HAP-1 (cell line): ENCODE data around the gene EPB41L4A.
"Not testable (repeated sequence)": the region's sequence is repeated elsewhere in the genome, so short reads cannot be mapped to it uniquely, and the experiment has no call there.

Experiments used
- DNase-seq, 2 experiments: peaks; one replicate each; pipeline ENCODE4 v3.0.0-alpha.2; 2016 to 2020; ENCODE audit warnings: low spot score in 2 of 2
- H3K27me3 ChIP-seq: fragments of 250-450 bp; sonication (Bioruptor Pico); 2 replicates; pipeline ENCODE4 v1.5.1; 2020; ENCODE audit warnings: low read depth, mild to moderate bottlenecking, moderate library complexity
- H3K36me3 ChIP-seq: fragments of 250-450 bp; sonication (Bioruptor Pico); replicated peaks from 2 replicates; pipeline ENCODE4 v1.5.1; 2020; ENCODE audit warnings: mild to moderate bottlenecking
- H3K4me1 ChIP-seq: fragments of 250-450 bp; sonication (Bioruptor Pico); 2 replicates; pipeline ENCODE4 v1.5.1; 2020; ENCODE audit warnings: mild to moderate bottlenecking
- H3K4me3 ChIP-seq: fragments of 250-450 bp; sonication (Bioruptor Pico); 2 replicates; pipeline ENCODE4 v1.5.1; 2020; ENCODE audit warnings: mild to moderate bottlenecking, moderate library complexity
- H3K9me3 ChIP-seq: fragments of 250-450 bp; sonication (Bioruptor Pico); 2 replicates; pipeline ENCODE4 v1.5.1; 2020; ENCODE audit warnings: mild to moderate bottlenecking, moderate library complexity
- in situ Hi-C: fragments of 300-500 bp; cut with MboI; formaldehyde crosslinking; loops from 3 replicates; pipeline ENCODE4 v1.14.3; 2020; ENCODE audit warnings: low sequenced_read_pairs, inconsistent platforms, mixed read lengths

EPB41L4A gene

DNA sequence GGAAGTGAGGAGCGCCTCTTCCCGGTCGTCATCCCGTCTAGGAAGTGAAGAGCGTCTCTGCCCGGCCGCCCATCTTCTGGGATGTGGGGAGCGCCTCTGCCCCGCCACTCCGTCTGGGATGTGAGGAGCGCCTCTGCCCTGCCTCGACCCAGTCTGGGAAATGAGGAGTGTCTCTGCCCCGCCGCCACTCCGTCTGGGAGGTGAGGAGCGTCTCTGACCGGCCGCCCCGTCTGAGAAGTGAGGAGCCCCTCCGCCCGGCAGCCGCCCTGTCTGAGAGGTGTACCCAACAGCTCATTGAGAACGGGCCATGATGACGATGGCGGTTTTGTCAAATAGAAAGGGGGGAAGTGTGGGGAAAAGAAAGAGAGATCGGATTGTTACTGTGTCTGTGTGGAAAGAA, 58.3 kb downstream of the EPB41L4A start:
- H3K4me3 ChIP-seq, H3K4me1 ChIP-seq, H3K27me3 ChIP-seq, H3K36me3 ChIP-seq, DNase-seq, H3K9me3 ChIP-seq, in situ Hi-C loops: not testable (repeated sequence)

DNA sequence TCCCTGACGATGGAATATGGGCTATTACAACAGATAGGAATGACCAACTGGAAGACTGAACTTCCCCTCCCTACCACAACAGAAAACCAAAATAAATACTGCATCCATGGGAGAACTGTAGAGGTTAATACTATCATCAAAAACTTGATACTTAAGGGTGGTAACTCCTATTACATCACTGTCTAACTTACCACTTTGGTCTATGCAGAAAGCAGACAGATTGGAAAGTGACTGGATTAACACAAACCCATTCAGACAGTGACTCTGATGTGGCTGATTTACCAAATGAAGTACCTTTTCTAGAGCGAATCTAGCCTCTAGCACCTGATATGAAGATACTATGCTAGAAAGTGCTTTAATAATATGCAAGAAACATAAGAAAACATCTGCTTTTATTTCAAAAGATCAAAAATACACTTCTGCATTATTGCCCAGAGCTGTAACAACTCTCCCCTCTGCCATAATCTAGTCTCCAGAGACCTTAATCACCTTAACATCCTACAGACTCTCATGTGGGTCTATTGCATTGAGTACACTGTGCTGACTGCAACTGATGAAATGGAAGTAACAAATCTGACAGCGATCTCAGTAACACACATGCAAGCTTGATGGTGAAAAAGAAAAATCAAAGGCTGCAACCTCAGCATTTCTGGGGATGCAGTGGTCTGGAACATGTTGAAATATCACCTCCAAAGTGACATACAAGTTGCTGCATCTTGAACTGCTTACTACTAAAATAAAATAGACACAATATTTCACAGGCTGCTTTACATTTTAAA, 62.7 kb downstream of the EPB41L4A start:
- DNase-seq = no peak
- in situ Hi-C loops = no loop called here
- Histone ChIP-seq H3K36me3 (no peaks in the 10 kb centered on the region), H3K4me1 (no peaks in the 10 kb centered on the region), H3K9me3 (no peaks in the 10 kb centered on the region), H3K4me3 (no peak overlapping the region), H3K27me3 (peaks cover 4% of the 10 kb centered on the region; the same call in 1 of the 2 replicates)

DNA sequence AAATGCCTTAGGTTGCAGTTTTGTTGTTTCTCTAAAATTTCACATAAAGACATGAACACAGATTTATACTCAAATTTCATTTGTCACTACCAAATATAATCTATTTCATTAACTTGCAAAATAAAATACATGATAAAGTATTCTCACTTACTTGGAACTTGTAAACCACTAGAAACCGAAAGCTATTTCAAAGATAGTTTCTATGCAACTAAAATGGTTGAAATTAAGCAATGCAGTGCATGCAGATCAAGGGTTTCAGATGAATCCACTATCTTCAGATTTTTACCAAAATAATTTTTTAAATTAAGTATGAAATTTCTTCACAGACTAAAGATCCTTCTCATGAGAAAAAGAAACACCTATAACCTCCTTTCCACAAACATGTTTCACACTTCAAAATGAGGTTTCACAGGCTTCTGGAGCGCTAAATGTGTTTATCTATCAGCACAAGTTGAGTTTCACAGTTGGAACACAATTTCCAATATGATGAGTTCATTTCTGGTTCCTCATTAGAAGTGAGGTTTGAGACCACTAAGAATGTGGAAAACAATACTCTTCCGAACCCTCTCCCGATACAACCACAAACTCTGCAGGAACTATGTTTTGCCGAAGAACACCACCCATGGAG, 63.9 kb downstream of the EPB41L4A start:
- in situ Hi-C loops = no loop called here
- Histone ChIP-seq H3K27me3 (peaks cover 4% of the 10 kb centered on the region; the same call in 1 of the 2 replicates), H3K4me3 (no peak overlapping the region), H3K36me3 (no peaks in the 10 kb centered on the region), H3K4me1 (no peaks in the 10 kb centered on the region), H3K9me3 (no peaks in the 10 kb centered on the region)
- DNase-seq = no peak

GRCh38 chr5:112353678-112354077, 65.4 kb downstream of the EPB41L4A start:
- no peaks in the 10 kb centered on the region for H3K9me3 ChIP-seq
- H3K36me3 ChIP-seq = no peaks in the 10 kb centered on the region
- no peak overlapping the region for H3K4me3 ChIP-seq
- H3K27me3 ChIP-seq = peaks cover 4% of the 10 kb centered on the region; the same call in 1 of the 2 replicates
- in situ Hi-C loops = no loop called here
- DNase-seq = no peak
- no peaks in the 10 kb centered on the region for H3K4me1 ChIP-seq

DNA sequence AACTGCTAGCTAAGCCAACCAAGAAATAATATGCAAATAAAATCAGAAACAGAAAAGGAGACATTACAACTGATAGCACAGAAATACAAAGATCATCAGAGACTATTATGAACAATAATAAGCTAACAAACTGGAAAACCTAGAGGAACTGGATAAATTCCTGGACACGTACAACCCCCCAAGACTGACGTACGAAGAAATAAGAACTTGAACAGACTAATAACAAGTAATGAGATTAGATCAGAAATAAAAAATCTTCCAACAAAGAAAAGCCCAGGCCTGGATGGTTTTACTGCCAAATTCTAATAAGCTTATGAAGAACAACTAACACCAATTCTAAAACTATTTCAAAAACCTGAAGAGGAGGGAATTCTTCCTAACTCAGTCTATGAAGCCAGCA, 67.9 kb downstream of the EPB41L4A start:
- H3K27me3 ChIP-seq = peaks cover 3% of the 10 kb centered on the region; the same call in 1 of the 2 replicates
- no peaks in the 10 kb centered on the region for H3K4me1 ChIP-seq
- no peak overlapping the region for H3K4me3 ChIP-seq
- no peaks in the 10 kb centered on the region for H3K36me3 ChIP-seq
- in situ Hi-C loops = no loop called here
- DNase-seq = no peak
- no peaks in the 10 kb centered on the region for H3K9me3 ChIP-seq

DNA sequence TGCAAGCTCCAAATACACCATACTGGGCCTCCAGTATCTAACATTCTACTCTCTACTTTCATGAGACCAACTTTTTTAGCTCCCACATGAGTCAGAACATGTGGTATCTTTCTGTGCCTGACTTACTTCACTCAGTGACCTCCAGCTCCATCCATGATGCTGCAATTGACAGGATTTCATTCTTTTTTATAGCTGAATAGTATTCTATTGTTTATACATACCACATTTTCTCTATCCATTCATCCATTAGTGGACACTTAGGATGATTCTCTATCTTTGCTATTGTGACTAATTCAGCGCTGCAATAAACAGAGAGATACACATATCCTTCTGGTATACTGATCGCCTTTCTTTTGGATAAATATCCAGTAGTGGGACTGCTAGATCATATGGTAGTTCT, 68.5 kb downstream of the EPB41L4A start:
- Histone ChIP-seq H3K4me3 (no peak overlapping the region), H3K9me3 (no peaks in the 10 kb centered on the region), H3K36me3 (no peaks in the 10 kb centered on the region), H3K4me1 (no peaks in the 10 kb centered on the region), H3K27me3 (peaks cover 2% of the 10 kb centered on the region; the same call in 1 of the 2 replicates)
- in situ Hi-C loops = no loop called here
- DNase-seq = no peak

- no peaks in the 10 kb centered on the region for H3K9me3 ChIP-seq
- DNase-seq = no peak
- in situ Hi-C loops = no loop called here
- no peak overlapping the region for H3K4me3 ChIP-seq
- no peaks in the 10 kb centered on the region for H3K36me3 ChIP-seq
- H3K27me3 ChIP-seq = peaks cover 2% of the 10 kb centered on the region; the same call in 1 of the 2 replicates
- H3K4me1 ChIP-seq = no peaks in the 10 kb centered on the region
Observed at GRCh38 chr5:112349371-112349770, 69.7 kb downstream of the EPB41L4A start.

DNA sequence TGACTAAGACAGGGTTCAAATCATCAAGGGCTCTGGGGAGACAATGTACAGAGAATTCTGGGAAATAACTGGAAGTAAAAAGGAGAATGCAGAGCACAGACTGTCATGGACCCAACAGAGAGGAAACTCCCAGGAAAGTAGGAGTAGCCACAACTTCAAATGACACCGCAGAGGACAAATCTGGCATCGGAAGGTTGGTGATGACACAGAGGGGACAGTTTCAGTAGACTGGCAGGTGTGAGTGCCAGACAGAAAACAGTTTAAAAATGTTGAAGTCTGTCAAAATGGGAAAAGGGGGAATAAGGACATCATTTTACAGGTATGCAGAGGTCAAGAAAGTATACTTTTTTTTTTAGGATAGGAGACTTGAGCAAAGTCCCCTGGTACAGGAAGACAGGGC, 70.2 kb downstream of the EPB41L4A start:
- H3K36me3 ChIP-seq = no peaks in the 10 kb centered on the region
- H3K4me3 ChIP-seq = no peak overlapping the region
- in situ Hi-C loops = no loop called here
- H3K27me3 ChIP-seq = peaks cover 2% of the 10 kb centered on the region; the same call in 1 of the 2 replicates
- H3K9me3 ChIP-seq = no peaks in the 10 kb centered on the region
- H3K4me1 ChIP-seq = no peaks in the 10 kb centered on the region
- no peak for DNase-seq

- no peaks in the 10 kb centered on the region for H3K36me3 ChIP-seq
- H3K9me3 ChIP-seq = no peaks in the 10 kb centered on the region
- H3K4me1 ChIP-seq = no peaks in the 10 kb centered on the region
- no peak overlapping the region for H3K4me3 ChIP-seq
- in situ Hi-C loops = no loop called here
- peaks cover 2% of the 10 kb centered on the region; the same call in 1 of the 2 replicates for H3K27me3 ChIP-seq
- no peak for DNase-seq
Observed at GRCh38 chr5:112348387-112348786, 70.7 kb downstream of the EPB41L4A start.

DNA sequence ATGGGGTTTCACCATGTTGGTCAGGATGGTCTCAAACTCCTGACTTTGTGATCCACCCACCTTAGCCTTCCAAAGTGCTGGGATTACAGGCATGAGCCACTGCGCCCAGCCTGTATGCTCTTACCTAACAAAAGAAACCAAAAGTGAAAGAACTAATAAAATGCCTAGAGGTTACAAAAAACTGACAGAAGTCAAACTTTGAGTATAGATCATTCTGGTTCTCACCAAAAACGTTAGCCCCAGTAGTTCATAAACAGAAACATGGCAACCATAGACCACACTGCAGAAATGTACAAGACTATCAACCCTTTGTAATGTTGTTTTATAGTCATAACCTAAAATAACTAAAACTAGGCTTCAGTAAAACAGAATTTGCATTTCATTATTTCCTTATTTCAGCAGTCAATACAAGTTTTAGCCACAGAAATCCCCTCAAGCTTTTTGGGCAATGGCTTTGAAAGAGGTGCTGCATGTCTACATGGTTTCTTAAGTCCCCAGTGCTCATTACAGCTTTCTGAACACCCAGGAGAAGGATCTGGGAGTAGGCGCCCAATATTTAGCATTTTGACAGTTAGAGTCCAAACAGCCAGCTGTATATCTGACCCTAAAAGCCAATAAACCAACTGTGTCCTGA, 72.5 kb downstream of the EPB41L4A start:
- DNase-seq = no peak
- no peaks in the 10 kb centered on the region; the same call in 1 of the 2 replicates for H3K27me3 ChIP-seq
- no peaks in the 10 kb centered on the region for H3K9me3 ChIP-seq
- in situ Hi-C loops = no loop called here
- no peak overlapping the region for H3K4me3 ChIP-seq
- H3K36me3 ChIP-seq = no peaks in the 10 kb centered on the region
- H3K4me1 ChIP-seq = no peaks in the 10 kb centered on the region

- in situ Hi-C loops = no loop called here
- Histone ChIP-seq H3K9me3 (no peaks in the 10 kb centered on the region), H3K27me3 (no peaks in the 10 kb centered on the region; the same call in 1 of the 2 replicates), H3K4me3 (no peak overlapping the region), H3K4me1 (no peaks in the 10 kb centered on the region), H3K36me3 (no peaks in the 10 kb centered on the region)
- DNase-seq = no peak
Observed at GRCh38 chr5:112344540-112344939, 74.5 kb downstream of the EPB41L4A start.

DNA sequence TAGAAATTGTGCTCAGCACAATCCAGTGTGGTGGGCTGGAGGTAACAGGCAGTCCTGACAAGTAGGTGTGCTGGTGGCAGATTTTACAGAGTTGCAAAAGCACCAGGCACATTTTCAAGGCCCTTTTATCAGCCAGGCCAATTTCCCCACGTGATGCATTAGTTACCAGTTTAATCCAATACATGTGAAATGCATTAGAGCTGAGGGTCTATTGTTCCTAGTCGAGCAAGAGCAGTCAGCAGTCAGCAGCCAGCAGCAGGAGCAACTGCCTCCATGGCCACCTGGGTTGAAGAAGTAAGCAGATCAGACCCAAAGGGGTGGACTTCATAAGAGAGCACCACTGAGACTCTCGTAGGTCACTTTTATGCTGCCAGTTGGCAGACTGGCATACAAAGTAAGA, 76.7 kb downstream of the EPB41L4A start:
- Histone ChIP-seq H3K36me3 (no peaks in the 10 kb centered on the region), H3K4me1 (no peaks in the 10 kb centered on the region), H3K9me3 (no peaks in the 10 kb centered on the region), H3K27me3 (no peaks in the 10 kb centered on the region; the same call in 1 of the 2 replicates), H3K4me3 (no peak overlapping the region)
- no peak for DNase-seq
- in situ Hi-C loops = no loop called here

DNA sequence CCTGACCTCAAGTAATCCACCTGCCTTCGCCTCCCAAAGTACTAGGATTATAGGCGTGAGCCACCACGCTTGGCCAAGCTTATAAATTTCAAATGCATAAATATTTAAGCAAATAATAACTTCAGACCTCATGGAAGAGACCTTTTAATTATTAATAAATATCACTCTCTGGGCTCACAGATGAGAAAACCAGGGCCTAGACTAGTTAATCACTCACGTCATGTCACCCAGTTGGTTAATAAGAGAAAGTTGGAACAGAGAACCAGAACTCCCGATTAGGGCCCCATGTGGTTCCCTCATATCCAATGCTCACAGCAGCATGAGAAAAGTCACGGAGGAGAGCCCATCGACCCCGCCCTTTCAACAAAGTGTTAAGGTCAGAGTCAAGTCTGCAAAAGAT, 79.3 kb downstream of the EPB41L4A start:
- Histone ChIP-seq H3K27me3 (no peaks in the 10 kb centered on the region; the same call in 1 of the 2 replicates), H3K36me3 (no peaks in the 10 kb centered on the region), H3K9me3 (no peaks in the 10 kb centered on the region), H3K4me1 (no peaks in the 10 kb centered on the region), H3K4me3 (no peak overlapping the region)
- no peak for DNase-seq
- in situ Hi-C loops = no loop called here
